Measurements from ENCODE around the gene EDEM3. TPM values are rescaled to one million over a fixed set of nuclear protein-coding genes. Genes with fewer than 3 reads are reported as not detected.

Gene EDEM3
- total and polyA plus RNA-seq, 9 of the 15 experiments (the other 6 are each of a cell fraction or from before 2014, with no cell fraction given): 15.8 to 46.6 (median 28.0) TPM

DNA sequence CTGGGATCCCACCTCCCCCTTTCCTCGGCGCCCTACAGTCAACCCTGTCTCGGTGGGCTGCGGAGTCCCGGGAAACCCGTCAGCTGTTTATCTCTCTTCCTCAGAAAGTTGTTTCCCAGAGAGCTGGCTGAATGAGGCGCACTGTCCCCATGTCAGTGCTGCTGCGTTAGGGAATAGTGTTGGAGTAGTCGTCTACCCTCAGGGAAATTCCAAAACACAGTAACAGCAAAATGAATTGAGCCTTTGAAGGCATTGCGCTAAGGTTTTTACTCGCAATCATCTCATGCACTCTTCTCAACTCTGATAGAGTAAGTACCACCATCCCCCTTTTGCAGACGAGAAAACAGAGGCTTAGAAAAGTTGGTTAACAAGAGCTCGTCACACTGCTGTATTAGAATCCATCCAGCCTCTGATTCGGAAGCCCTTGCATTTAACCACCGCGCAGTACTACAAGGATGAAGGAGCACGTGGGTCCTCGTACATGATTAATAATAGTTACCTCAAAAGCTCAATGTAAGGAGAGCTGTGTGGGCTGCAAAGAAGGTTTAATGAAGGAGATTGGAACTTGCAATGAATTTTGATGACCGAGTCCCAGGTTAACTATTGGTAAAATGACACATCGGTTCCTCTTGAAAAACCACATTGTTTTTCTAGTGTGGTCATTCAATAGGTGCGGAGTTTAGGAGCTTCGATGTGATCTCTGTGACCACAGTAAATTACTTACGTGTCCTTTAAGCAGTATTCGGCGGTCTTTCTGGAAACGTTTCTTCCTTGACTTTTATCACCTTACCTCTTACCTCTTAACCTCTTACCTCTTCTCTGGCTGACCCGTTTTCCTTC, 788 bp upstream of the EDEM3 start (continued):
- TF ChIP-seq CHD7 (IDR thresholded peaks at IDR 0.05; ENCODE audit: low read depth, low read length): no peak
- TF ChIP-seq ZNF695 (CRISPR knock-in tag; IDR thresholded peaks at IDR 0.05): 0 out of 2 replicates have a peak, but pooled peaks have one; percentile 29
- no peak for TF ChIP-seq SIRT6 (IDR thresholded peaks at IDR 0.05; ENCODE audit: low read depth, low read length)
- TF ChIP-seq KLF16 (IDR thresholded peaks at IDR 0.05): no peak
- TF ChIP-seq ARID1B (IDR thresholded peaks at IDR 0.05): peak; percentile 33
- TF ChIP-seq HIVEP1 (CRISPR knock-in tag; IDR thresholded peaks at IDR 0.05): 0 out of 2 replicates have a peak, but pooled peaks have one; percentile 12
- TF ChIP-seq E2F1 (CRISPR knock-in tag; IDR thresholded peaks at IDR 0.05): peak; percentile 14; the same call in 1 of the 2 replicates
- TF ChIP-seq FOXM1 (IDR thresholded peaks at IDR 0.05; ENCODE audit: low read depth): no peak
- no peak for TF ChIP-seq FOXM1 (CRISPR knock-in tag; IDR thresholded peaks at IDR 0.05; ENCODE audit: low read depth)
- no peak for TF ChIP-seq HDAC3 (IDR thresholded peaks at IDR 0.05; ENCODE audit: borderline replicate concordance, partially characterized antibody)
- TF ChIP-seq EP400 (IDR thresholded peaks at IDR 0.05): peak; percentile 49
- TF ChIP-seq ID3 (CRISPR knock-in tag; IDR thresholded peaks at IDR 0.05): no peak
- TF ChIP-seq ID3 (tag; IDR thresholded peaks at IDR 0.05): peak; percentile 53; the same call in 1 of the 2 replicates
- TF ChIP-seq EHMT2 (IDR thresholded peaks at IDR 0.05): peak; percentile 50; the same call in 1 of the 2 replicates
- no peak for TF ChIP-seq RUNX1 (IDR thresholded peaks at IDR 0.05; ENCODE audit: low read depth)

Measured in K562 (cell line).